Measurements from ENCODE around the gene SETD5. TPM values are rescaled to one million over a fixed set of nuclear protein-coding genes. Genes with fewer than 3 reads are reported as not detected.
A peak's percentile ranks its signal among the peaks of the same experiment; 100 is the strongest.

Gene SETD5
- total and polyA plus RNA-seq, 2 experiments from 2014 or later, result 143 to 172 TPM

GRCh38 chr3:9507586-9508578 is 110.5 kb downstream of the SETD5 start:
- no peaks in the 10 kb centered on the region; the same call in 1 of the 2 replicates for H3F3A ChIP-seq (replicated peaks; ENCODE audit: low read depth)
- no peaks in the 10 kb centered on the region for H3K79me2 ChIP-seq (replicated peaks; ENCODE audit: insufficient read depth)
- H3K27me3 Mint-ChIP-seq (ENCODE audit: insufficient read depth, low read depth, poor library complexity), result peaks cover 28% of the 10 kb centered on the region
- peaks cover 7% of the 10 kb centered on the region for H4K20me1 ChIP-seq (replicated peaks; ENCODE audit: insufficient read depth)
- TF ChIP-seq ETS1 (IDR thresholded peaks at IDR 0.05), result no peak
- TF ChIP-seq EZH2 (IDR thresholded peaks at IDR 0.05; ENCODE audit: low read depth, unreplicated experiment), result no peak
- TF ChIP-seq CTCF (conservative IDR thresholded peaks at IDR 0.05; ENCODE audit: low read depth in 2 of 2), result no peak
- no peak for TF ChIP-seq ZNF331 (CRISPR knock-in tag; IDR thresholded peaks at IDR 0.05; ENCODE audit: low read depth)
- TF ChIP-seq NANOG (IDR thresholded peaks at IDR 0.05; ENCODE audit: borderline replicate concordance), result no peak
- TF ChIP-seq JUNB (IDR thresholded peaks at IDR 0.05; ENCODE audit: unreplicated experiment), result no peak
- TF ChIP-seq STAT1 (IDR thresholded peaks at IDR 0.05; ENCODE audit: unreplicated experiment), result no peak
- no peak for TF ChIP-seq EZH2phosphoT487 (IDR thresholded peaks at IDR 0.05; ENCODE audit: unreplicated experiment)
- TF ChIP-seq CREB1 (CRISPR knock-in tag; IDR thresholded peaks at IDR 0.05; ENCODE audit: low read depth), result no peak
- no peak for TF ChIP-seq ZNF114 (CRISPR knock-in tag; IDR thresholded peaks at IDR 0.05)
- TF ChIP-seq ZNF462 (CRISPR knock-in tag; IDR thresholded peaks at IDR 0.05), result no peak
- no peaks in the 10 kb centered on the region for H3K9me2 ChIP-seq (ENCODE audit: insufficient read depth)
- no peak overlapping the region for H2AFZ ChIP-seq
- H3K4me1 ChIP-seq (ENCODE audit: insufficient read depth), result peaks cover 4% of the 10 kb centered on the region; the same call in 1 of the 2 replicates
- ATAC-seq, result peak; percentile 9; the same call in 2 of the 3 replicates
- H3K9me3 Mint-ChIP-seq, result no peaks in the 10 kb centered on the region
- peak; percentile 40 for DNase-seq (ENCODE audit: low spot score)
- H3K27ac ChIP-seq (ENCODE audit: low read depth), result no peak overlapping the region
- H3K36me3 Mint-ChIP-seq (ENCODE audit: low read depth), result no peaks in the 10 kb centered on the region
- no peak overlapping the region for H3K4me2 ChIP-seq
- no peak overlapping the region for H3K27ac Mint-ChIP-seq
- H3K36me3 ChIP-seq (ENCODE audit: insufficient read depth), result no peaks in the 10 kb centered on the region
- peaks cover 7% of the 10 kb centered on the region; the same call in 2 of the 3 replicates for H3K4me1 Mint-ChIP-seq
- no peak overlapping the region; the same call in 1 of the 2 replicates for H3K4me3 ChIP-seq
- no peak overlapping the region for H3K4me3 Mint-ChIP-seq
- H3K27me3 ChIP-seq (ENCODE audit: insufficient read depth), result peaks cover 22% of the 10 kb centered on the region

Data from GM23338 (cell line).